GM19463 (cell line): ENCODE results near the gene YES1.
"Not testable (repeated sequence)": the region's sequence is repeated elsewhere in the genome, so short reads cannot be mapped to it uniquely, and the experiment has no call there.

Experiments
- ATAC-seq: cut with Tn5 transposase; IDR thresholded peaks from one replicate; pipeline ENCODE4 v1.9.1; 2021; ENCODE audit warnings: mild to moderate bottlenecking, moderate library complexity; ENCODE audit not compliant: unreplicated experiment

YES1 gene

GRCh38 chr18:730692-731091 lies 81.3 kb downstream of the YES1 start:
- no peak for ATAC-seq

- ATAC-seq, result not testable (repeated sequence)
Measured at GRCh38 chr18:730120-730519, 81.9 kb downstream of the YES1 start.

- ATAC-seq, result no peak
Measured at GRCh38 chr18:725646-726045, 86.4 kb downstream of the YES1 start.

GRCh38 chr18:723541-724080 lies 88.4 kb downstream of the YES1 start:
- ATAC-seq, result no peak

- ATAC-seq, result no peak
Measured at GRCh38 chr18:717003-717402, 95.0 kb downstream of the YES1 start.

- ATAC-seq, result no peak
Measured at GRCh38 chr18:715626-716025, 96.4 kb downstream of the YES1 start.

- no peak for ATAC-seq
Measured at GRCh38 chr18:713135-713490, 98.9 kb downstream of the YES1 start.

- peak; percentile 90 for ATAC-seq
Measured at GRCh38 chr18:712401-713134, 99.5 kb downstream of the YES1 start, which contains the start of gene ENOSF1. Gene ENOSF1, minus strand, starts transcription at chr18:712630. Its CDS starts 43 bp downstream, at chr18:712587.

GRCh38 chr18:711657-712400 lies 100.2 kb downstream of the YES1 start:
- ATAC-seq, result peak; percentile 52

GRCh38 chr18:711310-711656 lies 100.8 kb downstream of the YES1 start:
- peak; percentile 3 for ATAC-seq

- no peak for ATAC-seq
Measured at GRCh38 chr18:710418-711300, 101.4 kb downstream of the YES1 start.

- ATAC-seq, result no peak
Measured at GRCh38 chr18:709771-710170, 102.3 kb downstream of the YES1 start.

GRCh38 chr18:708096-708495 lies 103.9 kb downstream of the YES1 start:
- ATAC-seq, result no peak

GRCh38 chr18:706405-706804 lies 105.6 kb downstream of the YES1 start:
- ATAC-seq, result no peak

- ATAC-seq, result no peak
Measured at GRCh38 chr18:703213-703967, 108.7 kb downstream of the YES1 start.

GRCh38 chr18:697800-698199 lies 114.2 kb downstream of the YES1 start:
- ATAC-seq, result no peak

- no peak for ATAC-seq
Measured at GRCh38 chr18:697012-697411, 115.0 kb downstream of the YES1 start.

- ATAC-seq, result no peak
Measured at GRCh38 chr18:693466-694187, 118.4 kb downstream of the YES1 start.

GRCh38 chr18:692824-693223 lies 119.2 kb downstream of the YES1 start:
- ATAC-seq, result no peak

- ATAC-seq, result no peak
Measured at GRCh38 chr18:688323-688722, 123.7 kb downstream of the YES1 start.
